Ascending aorta (tissue), 2 donors: ENCODE data around the gene SHOC1. TPM values are rescaled to one million over a fixed set of nuclear protein-coding genes. Genes with fewer than 3 reads are reported as not detected.

Experiments used
- DNase-seq, 2 donors: peaks; one replicate each; pipeline ENCODE4 v3.0.0-alpha.2; 2019; ENCODE audit warnings: low spot score in 2 of 2
- H3K27ac ChIP-seq, 2 donors: fragments of 200-600 bp; sonication (generic); one replicate each; pipeline ENCODE4 v1.5.1; 2016 to 2017; ENCODE audit warnings: mild to moderate bottlenecking in 1 of 2
- H3K27me3 ChIP-seq: fragments of 200-600 bp; sonication (generic); one replicate; pipeline ENCODE4 v1.5.1; 2017
- H3K36me3 ChIP-seq, 2 donors: fragments of 200-600 bp; sonication (generic); one replicate each; pipeline ENCODE4 v1.5.1; 2016
- H3K4me1 ChIP-seq, 2 donors: fragments of 200-600 bp; sonication (generic); one replicate each; pipeline ENCODE4 v1.5.1; 2016 to 2017; ENCODE audit warnings: mild to moderate bottlenecking in 1 of 2
- H3K4me3 ChIP-seq, 2 donors: fragments of 200-600 bp; sonication (generic); one replicate each; pipeline ENCODE4 v1.5.1; 2016 to 2017; ENCODE audit warnings: mild to moderate bottlenecking in 1 of 2
- H3K9me3 ChIP-seq, 2 donors: fragments of 200-600 bp; sonication (generic); one replicate each; pipeline ENCODE4 v1.5.1; 2016
- intact Hi-C: fragments of 100-400 bp; cut with DNase I; formaldehyde crosslinking; loops from one replicate; pipeline ENCODE4 v1.15.1; 2023
- total RNA-seq: library from RNA; depleted of rRNA; stranded (reverse); fragments of >200 nt; gene quantifications from one replicate; pipeline ENCODE4 v1.1.0, GENCODE V29; 2016
- TF ChIP-seq, protein P1 (sequence below), 3 experiments: fragments of 200-600 bp in 2 of 3; fragments of 450-650 bp in 1 of 3; sonication (generic) in 2 of 3; IDR thresholded peaks; one replicate each; pipeline ENCODE4 v1.5.1; 2016 to 2019; ENCODE audit warnings: antibody characterized with exemption in 3 of 3, mild to moderate bottlenecking in 1 of 3, moderate library complexity in 1 of 3

Gene SHOC1
- total RNA-seq, 1 donor from 2014 or later = not detected

DNA sequence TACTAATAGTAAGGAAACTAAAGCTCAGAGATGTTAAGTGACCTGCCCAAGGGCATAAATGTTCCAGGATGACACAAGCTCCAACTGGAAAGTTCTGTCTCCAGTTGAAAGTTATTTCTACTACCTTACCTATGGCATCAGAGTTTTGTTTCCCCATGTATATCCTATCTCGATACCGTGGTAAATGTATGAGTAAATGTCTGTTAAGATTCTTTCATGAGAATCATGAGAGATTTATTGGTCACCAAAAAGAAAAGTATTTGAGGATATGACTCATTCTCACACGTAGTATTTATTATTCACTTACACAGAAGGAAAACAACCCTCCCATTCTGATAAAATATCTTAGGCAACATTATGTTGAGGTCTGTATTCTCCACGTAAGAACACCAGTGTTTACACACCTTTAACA lies 11.1 kb upstream of the SHOC1 start:
- intact Hi-C loops = no loop called here
- DNase-seq = no peak
- H3K4me1 ChIP-seq = no peaks in the 10 kb centered on the region
- H3K4me3 ChIP-seq = no peak overlapping the region
- no peaks in the 10 kb centered on the region for H3K27me3 ChIP-seq
- H3K27ac ChIP-seq = no peak overlapping the region
- TF ChIP-seq, protein P1, sequence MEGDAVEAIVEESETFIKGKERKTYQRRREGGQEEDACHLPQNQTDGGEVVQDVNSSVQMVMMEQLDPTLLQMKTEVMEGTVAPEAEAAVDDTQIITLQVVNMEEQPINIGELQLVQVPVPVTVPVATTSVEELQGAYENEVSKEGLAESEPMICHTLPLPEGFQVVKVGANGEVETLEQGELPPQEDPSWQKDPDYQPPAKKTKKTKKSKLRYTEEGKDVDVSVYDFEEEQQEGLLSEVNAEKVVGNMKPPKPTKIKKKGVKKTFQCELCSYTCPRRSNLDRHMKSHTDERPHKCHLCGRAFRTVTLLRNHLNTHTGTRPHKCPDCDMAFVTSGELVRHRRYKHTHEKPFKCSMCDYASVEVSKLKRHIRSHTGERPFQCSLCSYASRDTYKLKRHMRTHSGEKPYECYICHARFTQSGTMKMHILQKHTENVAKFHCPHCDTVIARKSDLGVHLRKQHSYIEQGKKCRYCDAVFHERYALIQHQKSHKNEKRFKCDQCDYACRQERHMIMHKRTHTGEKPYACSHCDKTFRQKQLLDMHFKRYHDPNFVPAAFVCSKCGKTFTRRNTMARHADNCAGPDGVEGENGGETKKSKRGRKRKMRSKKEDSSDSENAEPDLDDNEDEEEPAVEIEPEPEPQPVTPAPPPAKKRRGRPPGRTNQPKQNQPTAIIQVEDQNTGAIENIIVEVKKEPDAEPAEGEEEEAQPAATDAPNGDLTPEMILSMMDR (IDR thresholded peaks at IDR 0.05) = no peak
- no peaks in the 10 kb centered on the region for H3K36me3 ChIP-seq
- H3K9me3 ChIP-seq = no peaks in the 10 kb centered on the region

DNA sequence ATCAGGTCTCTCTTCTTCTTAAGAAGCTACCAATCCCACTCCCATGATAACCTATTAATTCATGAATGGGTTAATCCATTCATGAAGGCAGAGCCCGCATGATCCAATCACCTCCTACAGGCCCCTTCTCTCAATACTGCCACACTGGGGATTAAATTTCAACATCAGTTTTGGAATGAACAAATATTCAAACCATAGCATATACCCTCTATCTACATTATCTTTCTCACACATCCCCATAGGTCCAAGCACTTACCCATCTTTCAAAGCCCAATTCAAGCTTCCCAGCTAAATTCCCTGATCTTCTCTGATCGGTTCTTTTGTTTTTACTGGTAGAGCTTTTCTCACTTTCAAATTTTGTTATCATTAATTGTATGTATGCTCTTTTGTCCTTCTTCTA lies 10.5 kb upstream of the SHOC1 start:
- H3K27me3 ChIP-seq = no peaks in the 10 kb centered on the region
- no peak for DNase-seq
- no peak overlapping the region for H3K27ac ChIP-seq
- TF ChIP-seq, protein P1 (IDR thresholded peaks at IDR 0.05) = no peak
- H3K36me3 ChIP-seq = no peaks in the 10 kb centered on the region
- H3K4me1 ChIP-seq = no peaks in the 10 kb centered on the region
- intact Hi-C loops = no loop called here
- no peak overlapping the region for H3K4me3 ChIP-seq
- H3K9me3 ChIP-seq = no peaks in the 10 kb centered on the region

- Histone ChIP-seq H3K4me3 (no peak overlapping the region), H3K36me3 (no peaks in the 10 kb centered on the region), H3K27me3 (no peaks in the 10 kb centered on the region), H3K9me3 (no peaks in the 10 kb centered on the region), H3K27ac (no peak overlapping the region), H3K4me1 (no peaks in the 10 kb centered on the region)
- DNase-seq = no peak
- TF ChIP-seq, protein P1 (IDR thresholded peaks at IDR 0.05) = no peak
- intact Hi-C loops = no loop called here
Observed at GRCh38 chr9:111804636-111805035, 9.9 kb upstream of the SHOC1 start.

DNA sequence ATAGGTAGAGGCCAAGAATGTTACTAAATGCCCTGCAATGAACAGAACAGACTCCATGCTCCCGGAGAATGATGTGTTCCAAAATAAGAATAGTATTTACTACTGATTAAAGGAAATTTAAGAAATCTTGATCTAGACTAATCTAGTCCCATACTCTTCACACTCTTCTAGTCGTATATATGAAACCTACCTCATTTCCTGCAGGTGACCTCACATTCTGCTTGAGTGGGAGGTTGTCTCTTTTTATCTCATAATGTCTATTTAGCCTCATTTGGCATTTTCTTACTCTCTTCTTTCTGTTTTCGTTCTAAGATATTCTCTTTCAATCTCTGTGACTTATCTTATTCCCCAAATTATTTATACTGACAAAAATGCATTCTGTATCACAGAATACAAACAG lies 9.2 kb upstream of the SHOC1 start:
- intact Hi-C loops = no loop called here
- Histone ChIP-seq H3K27ac (no peak overlapping the region), H3K9me3 (no peaks in the 10 kb centered on the region), H3K36me3 (no peaks in the 10 kb centered on the region), H3K4me3 (no peak overlapping the region), H3K27me3 (no peaks in the 10 kb centered on the region), H3K4me1 (no peaks in the 10 kb centered on the region)
- DNase-seq = no peak
- TF ChIP-seq, protein P1 (IDR thresholded peaks at IDR 0.05) = no peak

DNA sequence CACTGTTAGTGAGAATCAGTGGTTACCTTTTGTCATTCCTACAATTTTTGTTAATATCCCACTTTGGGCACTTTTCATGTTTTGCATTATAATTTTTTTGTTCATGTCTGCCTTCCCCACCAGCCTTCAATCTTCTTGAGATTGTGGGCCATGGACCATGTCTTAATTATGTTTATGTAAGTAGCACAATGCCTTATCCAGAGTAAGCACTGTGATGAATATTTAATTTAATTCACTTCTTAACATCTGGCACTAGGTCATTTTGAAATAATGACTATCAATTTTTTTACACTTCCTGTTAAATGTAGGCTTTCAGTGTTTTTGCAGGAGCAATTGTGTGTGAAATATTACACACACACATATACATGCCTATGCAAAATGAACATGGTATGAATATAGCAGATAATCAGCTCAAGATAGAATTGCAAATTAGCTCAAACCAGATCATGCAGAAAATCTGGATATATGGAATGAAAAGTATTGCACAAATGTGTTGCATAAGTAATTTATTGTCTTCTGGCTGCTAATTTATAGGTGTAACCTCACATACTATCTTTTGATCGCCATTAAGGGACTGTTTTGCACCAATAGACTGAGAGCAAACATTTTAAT lies 5.3 kb upstream of the SHOC1 start:
- Histone ChIP-seq H3K27ac (no peak overlapping the region), H3K36me3 (no peaks in the 10 kb centered on the region), H3K4me1 (no peaks in the 10 kb centered on the region), H3K4me3 (no peak overlapping the region), H3K27me3 (no peaks in the 10 kb centered on the region), H3K9me3 (no peaks in the 10 kb centered on the region)
- intact Hi-C loops = no loop called here
- TF ChIP-seq, protein P1 (IDR thresholded peaks at IDR 0.05) = no peak
- DNase-seq = no peak

GRCh38 chr9:111799506-111799905 lies 4.8 kb upstream of the SHOC1 start:
- TF ChIP-seq, protein P1 (IDR thresholded peaks at IDR 0.05) = no peak
- intact Hi-C loops = no loop called here
- no peaks in the 10 kb centered on the region for H3K36me3 ChIP-seq
- DNase-seq = no peak
- no peak overlapping the region for H3K4me3 ChIP-seq
- H3K4me1 ChIP-seq = no peaks in the 10 kb centered on the region
- H3K9me3 ChIP-seq = no peaks in the 10 kb centered on the region
- H3K27ac ChIP-seq = no peak overlapping the region
- no peaks in the 10 kb centered on the region for H3K27me3 ChIP-seq
